SK-N-MC (cell line): Measurements from ENCODE around the gene RACGAP1.

Source experiments
- DNase-seq: peaks from one replicate; pipeline ENCODE4 v3.0.0-alpha.2; 2011; ENCODE audit warnings: low read depth, low spot score
- H3K27ac ChIP-seq: fragments of 200-600 bp; sonication (generic); 2 replicates; pipeline ENCODE4 v1.5.1; 2016; ENCODE audit warnings: mixed run types
- H3K36me3 ChIP-seq: fragments of 200-600 bp; sonication (generic); 2 replicates; pipeline ENCODE4 v1.6.1; 2017; ENCODE audit warnings: antibody characterized with exemption, low read length, mixed read lengths; ENCODE audit not compliant: insufficient read depth
- H3K4me3 ChIP-seq: fragments of 200-600 bp; sonication (generic); 2 replicates; pipeline ENCODE4 v1.5.1; 2016
- H3K9ac ChIP-seq: fragments of 200-600 bp; sonication (generic); 2 replicates; pipeline ENCODE4 v1.8.0; 2017; ENCODE audit warnings: mixed run types, mixed read lengths; ENCODE audit not compliant: insufficient read length
- H3K9me3 ChIP-seq: fragments of 200-600 bp; sonication (generic); 2 replicates; pipeline ENCODE4 v1.6.1; 2017; ENCODE audit warnings: low read depth, mild to moderate bottlenecking, antibody characterized with exemption, low read length, moderate library complexity, mixed read lengths
- EZH2 ChIP-seq: fragments of 200-600 bp; sonication (generic); IDR thresholded peaks from one replicate; pipeline ENCODE4 v1.6.1; 2017; ENCODE audit warnings: antibody characterized with exemption
- FOXP2 ChIP-seq: optimal IDR thresholded peaks from 2 replicates; pipeline ENCODE3; 2011; ENCODE audit warnings: mild to moderate bottlenecking, moderate library complexity; ENCODE audit not compliant: insufficient read depth; ENCODE audit errors: extremely low read length, control extremely low read depth
- POLR2AphosphoS5 ChIP-seq: IDR thresholded peaks from 2 replicates; pipeline ENCODE4 v1.6.1; 2012; ENCODE audit warnings: mild to moderate bottlenecking, low read depth, low read length, borderline replicate concordance

Gene RACGAP1

DNA sequence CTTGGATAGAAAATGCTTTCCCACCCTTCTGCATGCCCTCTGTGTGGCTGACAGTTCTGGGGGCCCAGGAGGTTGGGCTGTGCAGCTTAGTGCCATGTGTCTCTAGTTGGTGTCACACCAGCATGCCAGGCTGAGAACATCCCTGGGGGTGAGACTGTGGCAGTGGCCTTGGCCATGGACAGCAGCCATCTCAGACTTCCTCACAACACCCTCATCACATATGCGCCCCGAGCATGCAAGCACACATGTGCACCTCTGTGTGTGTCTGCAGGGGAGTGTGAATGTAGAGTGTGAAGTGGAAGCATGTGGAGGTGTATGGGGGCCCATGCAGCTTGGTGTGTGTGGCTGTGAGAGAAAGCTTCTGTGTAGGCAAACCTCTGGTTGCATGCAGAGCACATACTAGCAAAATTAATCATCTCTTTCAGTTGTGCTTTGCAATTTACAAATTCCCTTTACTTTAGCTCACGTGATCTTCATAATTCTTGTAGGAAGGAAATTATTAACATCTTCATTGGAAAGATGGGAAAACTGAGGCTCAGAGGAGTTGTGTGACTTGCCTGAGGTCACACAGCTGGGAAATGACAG is 40.5 kb upstream of the RACGAP1 start:
- Histone ChIP-seq H3K27ac (no peak overlapping the region), H3K36me3 (no peaks in the 10 kb centered on the region), H3K4me3 (no peak overlapping the region), H3K9me3 (no peaks in the 10 kb centered on the region), H3K9ac (no peak overlapping the region)
- no peak for DNase-seq
- TF ChIP-seq FOXP2 = no peak
- TF ChIP-seq EZH2 = no peak
- no peak for TF ChIP-seq POLR2AphosphoS5

GRCh38 chr12:50062728-50063460 is 37.6 kb upstream of the RACGAP1 start:
- no peak for DNase-seq
- Histone ChIP-seq H3K36me3 (no peaks in the 10 kb centered on the region), H3K4me3 (no peak overlapping the region), H3K27ac (no peak overlapping the region), H3K9ac (no peak overlapping the region), H3K9me3 (no peaks in the 10 kb centered on the region)
- TF ChIP-seq FOXP2 (no peak), POLR2AphosphoS5 (no peak), EZH2 (no peak)

DNA sequence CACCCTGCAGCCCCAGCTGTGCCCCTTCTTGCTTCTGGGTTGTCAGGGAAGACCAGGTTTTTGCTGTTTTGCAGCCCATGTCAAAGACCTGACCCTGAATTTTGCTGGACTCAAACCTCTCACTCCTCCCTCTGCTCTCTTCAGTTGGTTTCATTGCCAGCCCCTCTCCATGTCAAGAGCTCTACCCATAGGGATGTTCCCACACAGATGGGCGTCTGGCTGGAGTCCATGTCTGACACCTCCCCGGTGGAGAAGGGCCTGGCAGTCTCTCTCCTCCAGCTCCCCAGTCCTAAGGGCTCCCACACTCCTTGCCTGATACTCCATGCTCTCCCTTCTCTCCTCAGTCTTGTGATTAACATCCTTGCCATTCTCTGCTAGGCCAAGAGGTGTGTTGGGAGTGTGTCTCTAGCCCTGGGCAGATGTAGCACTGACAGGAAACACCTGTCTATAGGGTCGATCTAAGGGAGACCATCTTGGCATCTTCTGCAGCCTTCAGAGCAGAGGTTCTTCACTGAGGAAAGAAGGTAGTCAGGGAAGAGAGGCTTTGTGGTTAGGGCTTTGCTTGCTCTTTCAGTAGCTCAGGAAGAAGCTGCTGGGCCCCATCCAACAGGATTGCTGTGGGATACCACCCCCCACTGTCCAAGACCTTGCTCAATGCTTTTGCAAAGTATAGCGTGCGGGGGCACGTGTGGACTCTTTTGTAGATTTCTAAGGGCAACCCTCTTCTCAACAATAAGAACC is 36.8 kb upstream of the RACGAP1 start:
- DNase-seq = no peak
- Histone ChIP-seq H3K9me3 (no peaks in the 10 kb centered on the region), H3K36me3 (no peaks in the 10 kb centered on the region), H3K27ac (no peak overlapping the region), H3K4me3 (no peak overlapping the region), H3K9ac (no peak overlapping the region)
- TF ChIP-seq EZH2 (no peak), POLR2AphosphoS5 (no peak), FOXP2 (no peak)

GRCh38 chr12:50061171-50061570 is 35.9 kb upstream of the RACGAP1 start:
- no peak overlapping the region for H3K9ac ChIP-seq
- H3K4me3 ChIP-seq = no peak overlapping the region
- DNase-seq = no peak
- H3K27ac ChIP-seq = no peak overlapping the region
- H3K9me3 ChIP-seq = no peaks in the 10 kb centered on the region
- H3K36me3 ChIP-seq = no peaks in the 10 kb centered on the region
- TF ChIP-seq EZH2 = no peak
- TF ChIP-seq FOXP2 = no peak
- no peak for TF ChIP-seq POLR2AphosphoS5

DNA sequence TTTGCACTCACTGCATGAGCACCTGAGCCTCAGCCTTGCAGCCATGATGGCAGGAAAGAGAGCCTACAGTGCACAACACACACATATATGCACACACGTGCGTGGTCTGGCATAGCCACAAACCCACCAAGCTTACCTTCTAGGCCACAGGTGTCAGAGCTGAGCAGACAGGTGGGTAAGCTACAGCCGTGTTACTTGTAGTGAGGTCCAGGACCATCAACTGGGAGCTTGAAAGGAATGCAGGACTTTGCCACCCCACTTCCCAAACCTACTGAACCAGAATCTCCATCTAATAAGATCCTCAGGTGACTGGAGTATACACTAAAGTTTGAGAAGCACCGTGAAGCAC is 34.8 kb upstream of the RACGAP1 start:
- TF ChIP-seq FOXP2 = no peak
- no peak for TF ChIP-seq POLR2AphosphoS5
- no peak for TF ChIP-seq EZH2
- Histone ChIP-seq H3K27ac (no peak overlapping the region), H3K9me3 (no peaks in the 10 kb centered on the region), H3K9ac (no peak overlapping the region), H3K4me3 (no peak overlapping the region), H3K36me3 (no peaks in the 10 kb centered on the region)
- DNase-seq = no peak

GRCh38 chr12:50059440-50060119 is 34.3 kb upstream of the RACGAP1 start:
- H3K27ac ChIP-seq = no peak overlapping the region
- no peak for DNase-seq
- TF ChIP-seq EZH2 = no peak
- TF ChIP-seq FOXP2 = no peak
- no peak for TF ChIP-seq POLR2AphosphoS5
- no peak overlapping the region for H3K4me3 ChIP-seq
- no peaks in the 10 kb centered on the region for H3K9me3 ChIP-seq
- H3K9ac ChIP-seq = no peak overlapping the region
- no peaks in the 10 kb centered on the region for H3K36me3 ChIP-seq

DNA sequence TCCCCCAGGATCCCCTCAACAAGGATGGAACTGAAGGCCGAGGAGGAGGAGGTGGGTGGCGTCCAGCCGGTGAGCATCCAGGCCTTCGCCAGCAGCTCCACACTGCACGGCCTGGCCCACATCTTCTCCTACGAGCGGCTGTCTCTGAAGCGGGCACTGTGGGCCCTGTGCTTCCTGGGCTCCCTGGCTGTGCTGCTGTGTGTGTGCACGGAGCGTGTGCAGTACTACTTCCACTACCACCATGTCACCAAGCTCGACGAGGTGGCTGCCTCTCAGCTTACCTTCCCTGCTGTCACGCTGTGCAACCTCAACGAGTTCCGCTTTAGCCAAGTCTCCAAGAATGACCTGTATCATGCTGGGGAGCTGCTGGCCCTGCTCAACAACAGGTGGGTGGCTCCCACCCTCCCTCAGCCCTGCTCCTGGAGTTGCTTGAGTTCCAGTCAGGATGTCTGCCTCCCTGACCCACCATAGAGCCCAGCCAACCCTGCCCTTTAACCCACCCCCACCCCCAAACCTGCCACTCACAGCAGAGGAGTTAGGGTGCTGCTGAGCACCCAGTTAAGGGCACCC is 33.5 kb upstream of the RACGAP1 start:
- DNase-seq = no peak

More for the DNA sequence above, 33.5 kb upstream of the RACGAP1 start:
- Histone ChIP-seq H3K9ac (no peak overlapping the region), H3K27ac (no peak overlapping the region), H3K36me3 (no peaks in the 10 kb centered on the region), H3K4me3 (no peak overlapping the region), H3K9me3 (no peaks in the 10 kb centered on the region)
- TF ChIP-seq FOXP2 (no peak), POLR2AphosphoS5 (no peak), EZH2 (no peak)
